ENCODE measurements around the gene RPL35. TPM values are rescaled to one million over a fixed set of nuclear protein-coding genes. Genes with fewer than 3 reads are reported as not detected.
A peak's percentile ranks its signal among the peaks of the same experiment; 100 is the strongest.

Gene RPL35
- total RNA-seq, 1 donor from 2014 or later: 2,553 TPM

DNA sequence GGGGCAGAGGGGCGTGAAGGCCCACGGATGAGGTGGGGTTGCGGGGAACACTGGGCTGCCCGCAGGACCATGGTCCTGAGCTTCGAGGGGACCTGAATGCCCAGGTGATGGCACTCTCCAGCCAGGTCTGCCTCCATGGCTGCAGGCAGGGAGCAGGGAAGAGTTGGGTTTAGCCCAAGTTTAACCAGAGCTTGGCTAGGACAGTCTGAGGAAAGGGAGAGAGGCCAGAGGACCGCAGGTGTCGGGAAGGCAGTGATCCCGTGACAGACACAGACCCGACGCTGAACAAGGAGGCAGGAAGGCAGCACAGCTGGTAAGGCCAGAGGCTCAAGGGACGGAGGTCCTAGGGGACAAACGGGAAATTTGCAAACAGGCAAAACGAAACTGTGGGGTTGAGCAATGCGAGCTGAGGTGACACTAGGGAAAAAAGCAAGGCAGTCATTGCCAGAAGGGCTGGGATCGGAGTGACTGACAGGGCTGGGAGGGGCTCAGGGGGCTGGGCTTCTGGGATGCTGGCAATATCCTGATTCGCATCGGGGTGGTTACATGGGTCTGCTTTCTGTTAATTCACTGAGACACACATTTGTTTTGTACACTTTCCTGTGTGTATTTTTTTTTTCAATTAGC is 25.2 kb upstream of the RPL35 start:
- no peak overlapping the region for H3K4me3 Mint-ChIP-seq
- Histone ChIP-seq H4K20me1 (ENCODE audit: low read depth) (no peaks in the 10 kb centered on the region), H3K27me3 (no peaks in the 10 kb centered on the region), H3K27ac (no peak overlapping the region), H3K9me3 (ENCODE audit: low read depth) (no peaks in the 10 kb centered on the region), H3K4me1 (peaks cover 8% of the 10 kb centered on the region), H3K4me2 (no peak overlapping the region), H3K36me3 (no peaks in the 10 kb centered on the region), H3K79me2 (ENCODE audit: low read depth) (no peaks in the 10 kb centered on the region), H2AFZ (replicated peaks) (no peak overlapping the region), H3K4me3 (no peak overlapping the region), H3F3A (ENCODE audit: low read depth) (peaks cover 13% of the 10 kb centered on the region), H3K9ac (no peak overlapping the region)
- no peak overlapping the region for H3K27ac Mint-ChIP-seq
- H3K9me3 Mint-ChIP-seq: no peaks in the 10 kb centered on the region
- TF ChIP-seq EZH2phosphoT487 (IDR thresholded peaks at IDR 0.05) (no peak), EZH2 (IDR thresholded peaks at IDR 0.05) (no peak)
- TF ChIP-seq, protein P1, sequence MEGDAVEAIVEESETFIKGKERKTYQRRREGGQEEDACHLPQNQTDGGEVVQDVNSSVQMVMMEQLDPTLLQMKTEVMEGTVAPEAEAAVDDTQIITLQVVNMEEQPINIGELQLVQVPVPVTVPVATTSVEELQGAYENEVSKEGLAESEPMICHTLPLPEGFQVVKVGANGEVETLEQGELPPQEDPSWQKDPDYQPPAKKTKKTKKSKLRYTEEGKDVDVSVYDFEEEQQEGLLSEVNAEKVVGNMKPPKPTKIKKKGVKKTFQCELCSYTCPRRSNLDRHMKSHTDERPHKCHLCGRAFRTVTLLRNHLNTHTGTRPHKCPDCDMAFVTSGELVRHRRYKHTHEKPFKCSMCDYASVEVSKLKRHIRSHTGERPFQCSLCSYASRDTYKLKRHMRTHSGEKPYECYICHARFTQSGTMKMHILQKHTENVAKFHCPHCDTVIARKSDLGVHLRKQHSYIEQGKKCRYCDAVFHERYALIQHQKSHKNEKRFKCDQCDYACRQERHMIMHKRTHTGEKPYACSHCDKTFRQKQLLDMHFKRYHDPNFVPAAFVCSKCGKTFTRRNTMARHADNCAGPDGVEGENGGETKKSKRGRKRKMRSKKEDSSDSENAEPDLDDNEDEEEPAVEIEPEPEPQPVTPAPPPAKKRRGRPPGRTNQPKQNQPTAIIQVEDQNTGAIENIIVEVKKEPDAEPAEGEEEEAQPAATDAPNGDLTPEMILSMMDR (IDR thresholded peaks at IDR 0.05): no peak
- H3K27me3 Mint-ChIP-seq (ENCODE audit: insufficient read depth, low read depth): no peaks in the 10 kb centered on the region
- peak; percentile 2 for DNase-seq (ENCODE audit: low spot score)
- H3K36me3 Mint-ChIP-seq: peaks cover 21% of the 10 kb centered on the region
- peaks cover 2% of the 10 kb centered on the region for H3K4me1 Mint-ChIP-seq

- H3K9me3 Mint-ChIP-seq: no peaks in the 10 kb centered on the region
- peak overlapping the region; percentile 10 for H3K27ac Mint-ChIP-seq
- no peak overlapping the region for H3K27ac ChIP-seq
- peaks cover 25% of the 10 kb centered on the region for H3K36me3 Mint-ChIP-seq
- H3K27me3 ChIP-seq: no peaks in the 10 kb centered on the region
- H3K4me3 Mint-ChIP-seq: no peak overlapping the region
- peaks cover under 1% of the 10 kb centered on the region for H3K27me3 Mint-ChIP-seq (ENCODE audit: insufficient read depth, low read depth)
- no peak overlapping the region for H2AFZ ChIP-seq (replicated peaks)
- peaks cover 2% of the 10 kb centered on the region for H3K4me1 Mint-ChIP-seq
- peaks cover 8% of the 10 kb centered on the region for H3K4me1 ChIP-seq
- H3K9me3 ChIP-seq (ENCODE audit: low read depth): no peaks in the 10 kb centered on the region
- TF ChIP-seq EZH2phosphoT487 (IDR thresholded peaks at IDR 0.05): no peak
- TF ChIP-seq, protein P1 (IDR thresholded peaks at IDR 0.05): no peak
- no peak for TF ChIP-seq EZH2 (IDR thresholded peaks at IDR 0.05)
- H3K4me2 ChIP-seq: no peak overlapping the region
- H3K79me2 ChIP-seq (ENCODE audit: low read depth): no peaks in the 10 kb centered on the region
- DNase-seq (ENCODE audit: low spot score): no peak
- no peak overlapping the region for H3K9ac ChIP-seq
- H3F3A ChIP-seq (ENCODE audit: low read depth): peaks cover 13% of the 10 kb centered on the region
- H3K4me3 ChIP-seq: no peak overlapping the region
- no peaks in the 10 kb centered on the region for H4K20me1 ChIP-seq (ENCODE audit: low read depth)
- no peaks in the 10 kb centered on the region for H3K36me3 ChIP-seq
Observed at GRCh38 chr9:124886461-124886860, 24.7 kb upstream of the RPL35 start.

DNA sequence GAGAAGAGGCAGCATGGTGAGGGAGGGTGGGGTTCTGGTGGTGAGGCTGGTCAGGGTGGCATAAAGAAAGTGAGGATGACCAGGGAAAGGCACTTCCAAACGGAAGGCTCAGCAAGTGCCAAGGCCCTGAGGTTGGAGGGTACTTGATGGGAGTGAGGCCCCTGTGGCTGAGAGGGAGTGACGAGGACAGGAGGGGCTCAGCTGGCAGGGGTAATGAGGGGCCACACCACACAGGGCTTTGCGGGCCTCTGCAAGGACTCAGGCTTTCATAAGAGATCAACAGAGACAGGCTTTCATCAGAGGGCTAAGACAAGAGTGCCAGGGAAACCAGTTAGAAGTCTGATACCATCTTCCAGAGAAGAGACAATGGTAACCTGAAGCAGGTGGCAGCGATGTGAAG is 23.8 kb upstream of the RPL35 start:
- H3K4me1 ChIP-seq: peaks cover 11% of the 10 kb centered on the region
- no peak overlapping the region for H3K27ac Mint-ChIP-seq
- H3K27me3 ChIP-seq: no peaks in the 10 kb centered on the region
- peaks cover 2% of the 10 kb centered on the region for H3K27me3 Mint-ChIP-seq (ENCODE audit: insufficient read depth, low read depth)
- no peak overlapping the region for H3K27ac ChIP-seq
- no peaks in the 10 kb centered on the region for H3K9me3 ChIP-seq (ENCODE audit: low read depth)
- H3K9me3 Mint-ChIP-seq: no peaks in the 10 kb centered on the region
- H3K4me3 ChIP-seq: no peak overlapping the region
- no peaks in the 10 kb centered on the region for H3K36me3 ChIP-seq
- H4K20me1 ChIP-seq (ENCODE audit: low read depth): no peaks in the 10 kb centered on the region
- no peak overlapping the region for H3K4me3 Mint-ChIP-seq
- H3K9ac ChIP-seq: no peak overlapping the region
- H3K36me3 Mint-ChIP-seq: peaks cover 23% of the 10 kb centered on the region
- peaks cover 13% of the 10 kb centered on the region for H3F3A ChIP-seq (ENCODE audit: low read depth)
- H3K79me2 ChIP-seq (ENCODE audit: low read depth): no peaks in the 10 kb centered on the region
- peaks cover 2% of the 10 kb centered on the region for H3K4me1 Mint-ChIP-seq
- H3K4me2 ChIP-seq: no peak overlapping the region
- DNase-seq (ENCODE audit: low spot score): peak; percentile 1
- H2AFZ ChIP-seq (replicated peaks): no peak overlapping the region
- TF ChIP-seq EZH2phosphoT487 (IDR thresholded peaks at IDR 0.05): no peak
- TF ChIP-seq EZH2 (IDR thresholded peaks at IDR 0.05): no peak
- TF ChIP-seq, protein P1 (IDR thresholded peaks at IDR 0.05): no peak
